G401.6 (cell line): ENCODE results near the gene CNN2.
"Not testable (repeated sequence)": the region's sequence is repeated elsewhere in the genome, so short reads cannot be mapped to it uniquely, and the experiment has no call there.

ENCODE experiments used
- FAIRE-seq: peaks from 2 replicates; lab custom pipeline; 2012; peaks lifted over from hg19 to GRCh38; lab: Jason Lieb, UNC

The CNN2 gene

GRCh38 chr19:1011831-1012333, 14.5 kb upstream of the CNN2 start:
- no peak for FAIRE-seq

GRCh38 chr19:1012334-1012733, 14.1 kb upstream of the CNN2 start:
- no peak for FAIRE-seq

GRCh38 chr19:1013218-1013617, 13.2 kb upstream of the CNN2 start:
- no peak for FAIRE-seq

- FAIRE-seq = no peak
These were observed 12.0 kb upstream of the CNN2 start for GRCh38 chr19:1014161-1015060.

GRCh38 chr19:1015061-1015781, 11.2 kb upstream of the CNN2 start:
- FAIRE-seq = no peak

GRCh38 chr19:1015782-1016646, 10.4 kb upstream of the CNN2 start:
- no peak for FAIRE-seq

GRCh38 chr19:1016647-1017114, 9.7 kb upstream of the CNN2 start:
- no peak for FAIRE-seq

- FAIRE-seq = no peak
These were observed 9.1 kb upstream of the CNN2 start for GRCh38 chr19:1017115-1017905.

- FAIRE-seq = no peak
These were observed 8.5 kb upstream of the CNN2 start for GRCh38 chr19:1017906-1018305.

- FAIRE-seq = no peak
These were observed 8.0 kb upstream of the CNN2 start for GRCh38 chr19:1018393-1018792.

GRCh38 chr19:1018932-1019615, 7.3 kb upstream of the CNN2 start:
- FAIRE-seq = no peak

GRCh38 chr19:1019616-1019961, 6.8 kb upstream of the CNN2 start:
- FAIRE-seq = no peak

GRCh38 chr19:1019980-1020867, 6.2 kb upstream of the CNN2 start:
- FAIRE-seq = no peak

GRCh38 chr19:1020868-1021425, 5.5 kb upstream of the CNN2 start, which contains the start of gene TMEM259:
Gene TMEM259, minus strand, starts transcription at chr19:1021123. Its CDS starts 127 bp downstream, at chr19:1020996.
- peak; percentile 88 for FAIRE-seq

- FAIRE-seq = not testable (repeated sequence)
These were observed 2.6 kb upstream of the CNN2 start for GRCh38 chr19:1023883-1024188.

- FAIRE-seq = not testable (repeated sequence)
These were observed 1.3 kb upstream of the CNN2 start for GRCh38 chr19:1025080-1025479.

- no peak for FAIRE-seq
These were observed 608 bp downstream of the CNN2 start for GRCh38 chr19:1026783-1027649.

GRCh38 chr19:1027650-1028061, 1.2 kb downstream of the CNN2 start:
- FAIRE-seq = no peak
